T-helper 17 cell (primary cell): Measurements from ENCODE around the gene EFCAB14. TPM values are rescaled to one million over a fixed set of nuclear protein-coding genes. Genes with fewer than 3 reads are reported as not detected.
A peak's percentile ranks its signal among the peaks of the same experiment; 100 is the strongest.

Experiments
- ATAC-seq: fragments of 150-1000 bp; cut with Tn5 transposase; 2 replicates; pipeline ENCODE4 v1.10.0; 2021; ENCODE audit warnings: mild to moderate bottlenecking, moderate library complexity
- DNase-seq, 3 donors: peaks; one replicate each; pipeline versions ENCODE4 v3.0.0 to v3.0.0-alpha.2; 2020 to 2021
- H3K9me3 ChIP-seq: one replicate; pipeline ENCODE4 v1.7.0; 2013; ENCODE audit warnings: low read length, mild to moderate bottlenecking; ENCODE audit not compliant: control insufficient read depth, poor library complexity, severe bottlenecking
- H3K27ac Mint-ChIP-seq: one replicate; pipeline ENCODE4 v1.8.0; 2022; ENCODE audit warnings: mild to moderate bottlenecking, moderate library complexity, mixed read lengths
- H3K27me3 Mint-ChIP-seq: one replicate; pipeline ENCODE4 v1.8.0; 2022; ENCODE audit warnings: mixed read lengths
- H3K36me3 Mint-ChIP-seq: one replicate; pipeline ENCODE4 v1.8.0; 2022; ENCODE audit warnings: low read depth, mixed read lengths
- H3K4me1 Mint-ChIP-seq: one replicate; pipeline ENCODE4 v1.8.0; 2022; ENCODE audit warnings: mild to moderate bottlenecking, mixed read lengths
- H3K4me3 Mint-ChIP-seq: one replicate; pipeline ENCODE4 v1.8.0; 2022; ENCODE audit warnings: mild to moderate bottlenecking, moderate library complexity, mixed read lengths
- total RNA-seq, 4 donors: library from RNA in 2 of 4; stranded (reverse) in 2 of 4; gene quantifications; one replicate each; pipeline ENCODE4 v1.2.3 and lab custom pipeline; 2022 to 2026

EFCAB14 gene
- total RNA-seq, 2 donors from 2014 or later, result 79.7 to 90.5 TPM

GRCh38 chr1:46687921-46688509, 30.9 kb downstream of the EFCAB14 start:
- H3K9me3 ChIP-seq, result no peaks in the 10 kb centered on the region
- ATAC-seq, result no peak
- no peak overlapping the region for H3K27ac Mint-ChIP-seq

GRCh38 chr1:46687093-46687659, 31.7 kb downstream of the EFCAB14 start:
- Mint-ChIP-seq H3K27me3 (no peaks in the 10 kb centered on the region), H3K4me1 (peaks cover 8% of the 10 kb centered on the region), H3K4me3 (no peak overlapping the region), H3K27ac (peak overlapping the region; percentile 66), H3K36me3 (peaks cover 13% of the 10 kb centered on the region)
- no peak for DNase-seq
- ATAC-seq, result no peak
- no peaks in the 10 kb centered on the region for H3K9me3 ChIP-seq

More at GRCh38 chr1:46687921-46688509, 30.9 kb downstream of the EFCAB14 start:
- no peak for DNase-seq
- Mint-ChIP-seq H3K36me3 (peaks cover 12% of the 10 kb centered on the region), H3K27me3 (no peaks in the 10 kb centered on the region), H3K4me3 (no peak overlapping the region), H3K4me1 (peaks cover 8% of the 10 kb centered on the region)

DNA sequence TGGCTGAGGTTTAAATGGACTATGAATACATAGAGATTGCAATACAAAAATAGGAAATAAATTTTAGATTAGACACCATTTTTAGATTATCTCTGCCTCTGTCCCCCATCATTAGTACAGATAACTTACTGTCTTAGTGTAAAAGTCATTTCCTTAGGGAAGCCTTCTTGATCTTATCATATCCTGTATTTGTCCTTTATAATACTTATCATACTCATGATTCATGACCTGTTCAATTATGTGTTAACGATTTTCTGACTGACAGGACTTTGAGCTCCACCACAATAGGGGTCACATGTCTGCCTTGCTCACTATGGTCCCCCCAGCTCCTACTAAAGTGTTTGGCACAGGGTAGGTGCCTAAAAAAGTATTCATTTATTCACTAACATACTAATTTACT, 32.7 kb downstream of the EFCAB14 start:
- no peaks in the 10 kb centered on the region for H3K27me3 Mint-ChIP-seq
- peaks cover 6% of the 10 kb centered on the region for H3K4me1 Mint-ChIP-seq
- H3K36me3 Mint-ChIP-seq, result peaks cover 14% of the 10 kb centered on the region
- no peak overlapping the region for H3K4me3 Mint-ChIP-seq
- DNase-seq (no peak), ATAC-seq (no peak)
- peak overlapping the region; percentile 66 for H3K27ac Mint-ChIP-seq
- no peaks in the 10 kb centered on the region for H3K9me3 ChIP-seq

- Mint-ChIP-seq H3K27me3 (no peaks in the 10 kb centered on the region), H3K27ac (peak overlapping the region; percentile 8), H3K36me3 (peaks cover 14% of the 10 kb centered on the region), H3K4me1 (peaks cover 6% of the 10 kb centered on the region), H3K4me3 (no peak overlapping the region)
- ATAC-seq, result no peak
- DNase-seq, result no peak
- H3K9me3 ChIP-seq, result no peaks in the 10 kb centered on the region
These were observed 34.2 kb downstream of the EFCAB14 start for GRCh38 chr1:46684670-46685069.

DNA sequence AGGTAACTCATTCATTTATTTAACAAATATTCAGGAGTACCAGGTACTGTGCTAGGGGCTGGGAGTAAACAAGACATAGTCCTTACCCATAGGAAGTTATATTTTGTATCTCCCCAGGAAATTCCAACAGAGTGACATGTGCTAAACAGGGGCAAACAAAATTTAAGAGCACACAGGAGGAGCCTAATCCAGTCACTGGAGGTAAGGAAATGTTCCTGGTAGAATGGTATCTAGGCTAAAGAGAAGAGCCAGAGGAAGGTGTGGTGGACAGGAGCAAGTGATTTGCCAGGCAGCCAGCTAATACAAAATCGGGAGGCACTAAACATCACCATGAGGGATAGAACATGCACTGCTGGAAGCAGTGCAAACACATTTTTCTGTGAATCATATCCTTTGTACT, 36.9 kb downstream of the EFCAB14 start:
- H3K27ac Mint-ChIP-seq, result peak overlapping the region; percentile 43
- no peak overlapping the region for H3K4me3 Mint-ChIP-seq
- no peaks in the 10 kb centered on the region for H3K9me3 ChIP-seq
- H3K27me3 Mint-ChIP-seq, result no peaks in the 10 kb centered on the region
- peaks cover 10% of the 10 kb centered on the region for H3K36me3 Mint-ChIP-seq
- DNase-seq, result no peak
- peaks cover 9% of the 10 kb centered on the region for H3K4me1 Mint-ChIP-seq
- no peak for ATAC-seq

GRCh38 chr1:46681333-46682034, 37.4 kb downstream of the EFCAB14 start:
- no peak for ATAC-seq
- DNase-seq, result no peak
- H3K4me3 Mint-ChIP-seq, result no peak overlapping the region
- peaks cover 10% of the 10 kb centered on the region for H3K36me3 Mint-ChIP-seq
- H3K27me3 Mint-ChIP-seq, result no peaks in the 10 kb centered on the region
- H3K27ac Mint-ChIP-seq, result peak overlapping the region; percentile 59
- peaks cover 7% of the 10 kb centered on the region for H3K4me1 Mint-ChIP-seq
- no peaks in the 10 kb centered on the region for H3K9me3 ChIP-seq

- H3K27ac Mint-ChIP-seq, result no peak overlapping the region
- ATAC-seq (no peak), DNase-seq (no peak)
- no peak overlapping the region for H3K4me3 Mint-ChIP-seq
- H3K27me3 Mint-ChIP-seq, result no peaks in the 10 kb centered on the region
- no peaks in the 10 kb centered on the region for H3K9me3 ChIP-seq
- H3K36me3 Mint-ChIP-seq, result peaks cover 8% of the 10 kb centered on the region
- H3K4me1 Mint-ChIP-seq, result peaks cover 18% of the 10 kb centered on the region
These were observed 38.9 kb downstream of the EFCAB14 start for GRCh38 chr1:46679789-46680573.

DNA sequence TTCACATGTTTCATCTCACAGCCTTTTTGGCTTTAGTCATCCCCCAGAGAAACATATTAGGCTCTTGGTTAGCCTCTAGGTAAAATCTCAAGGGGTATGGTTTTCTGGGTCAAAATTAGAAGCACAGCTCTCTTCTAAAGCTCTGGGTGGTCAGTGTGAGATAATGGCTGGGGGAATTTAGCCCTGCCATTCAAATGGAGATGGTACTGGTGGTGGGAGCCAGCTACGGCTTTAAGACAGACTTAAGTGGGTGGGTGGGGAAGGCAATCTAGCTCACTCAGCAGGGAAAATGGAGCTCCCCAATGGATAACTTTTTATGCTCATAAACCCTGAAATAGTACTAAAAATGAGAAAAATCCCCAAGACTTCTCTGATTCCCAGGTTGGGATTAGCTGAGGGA, 41.6 kb downstream of the EFCAB14 start:
- no peaks in the 10 kb centered on the region for H3K9me3 ChIP-seq
- DNase-seq, result no peak
- Mint-ChIP-seq H3K27me3 (no peaks in the 10 kb centered on the region), H3K4me1 (peaks cover 16% of the 10 kb centered on the region), H3K27ac (peak overlapping the region; percentile 91), H3K36me3 (peaks cover 9% of the 10 kb centered on the region), H3K4me3 (no peak overlapping the region)
- no peak for ATAC-seq

- no peak overlapping the region for H3K4me3 Mint-ChIP-seq
- no peaks in the 10 kb centered on the region for H3K27me3 Mint-ChIP-seq
These were observed 42.4 kb downstream of the EFCAB14 start for GRCh38 chr1:46676531-46676930.

GRCh38 chr1:46675549-46676314, 43.2 kb downstream of the EFCAB14 start:
- Mint-ChIP-seq H3K27ac (peak overlapping the region; percentile 91), H3K27me3 (no peaks in the 10 kb centered on the region), H3K4me1 (peaks cover 16% of the 10 kb centered on the region), H3K36me3 (peaks cover 6% of the 10 kb centered on the region), H3K4me3 (peak overlapping the region; percentile 66)
- DNase-seq (no peak), ATAC-seq (peak; percentile 79)
- H3K9me3 ChIP-seq, result no peaks in the 10 kb centered on the region

More at GRCh38 chr1:46676531-46676930, 42.4 kb downstream of the EFCAB14 start:
- ATAC-seq (no peak), DNase-seq (no peak)
- Mint-ChIP-seq H3K27ac (peak overlapping the region; percentile 91), H3K36me3 (peaks cover 6% of the 10 kb centered on the region), H3K4me1 (peaks cover 16% of the 10 kb centered on the region)
- no peaks in the 10 kb centered on the region for H3K9me3 ChIP-seq

DNA sequence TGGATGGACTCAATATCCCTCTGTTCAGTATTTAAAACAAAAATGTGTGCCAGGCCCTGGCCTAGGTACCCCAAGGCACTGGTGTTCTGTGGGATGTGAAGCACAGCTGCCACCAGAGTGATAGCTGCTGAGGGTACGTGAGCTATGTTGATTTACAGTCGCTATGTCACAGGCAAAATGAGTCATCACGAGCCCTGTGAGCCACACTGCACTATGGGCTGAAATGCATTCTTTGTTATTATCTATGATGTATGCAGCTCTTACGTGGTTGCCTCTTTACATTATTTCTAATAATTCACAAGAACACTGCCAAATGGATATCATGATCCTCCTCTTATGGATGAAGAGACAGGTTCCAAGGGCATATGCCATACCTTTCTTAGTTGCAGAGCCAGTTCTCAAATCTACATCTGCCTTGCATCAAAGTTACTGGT, 45.1 kb downstream of the EFCAB14 start:
- H3K27ac Mint-ChIP-seq, result peak overlapping the region; percentile 91
- no peak for DNase-seq
- no peak overlapping the region for H3K4me3 Mint-ChIP-seq
- H3K4me1 Mint-ChIP-seq, result peaks cover 16% of the 10 kb centered on the region
- H3K36me3 Mint-ChIP-seq, result peaks cover 2% of the 10 kb centered on the region
- no peaks in the 10 kb centered on the region for H3K27me3 Mint-ChIP-seq
- no peaks in the 10 kb centered on the region for H3K9me3 ChIP-seq
- ATAC-seq, result no peak

GRCh38 chr1:46672696-46673095, 46.2 kb downstream of the EFCAB14 start:
- no peak for ATAC-seq
- H3K36me3 Mint-ChIP-seq, result peaks cover 2% of the 10 kb centered on the region
- no peaks in the 10 kb centered on the region for H3K27me3 Mint-ChIP-seq
- H3K4me3 Mint-ChIP-seq, result no peak overlapping the region
- H3K27ac Mint-ChIP-seq, result peak overlapping the region; percentile 66
- H3K9me3 ChIP-seq, result no peaks in the 10 kb centered on the region
- no peak for DNase-seq
- H3K4me1 Mint-ChIP-seq, result peaks cover 16% of the 10 kb centered on the region
